ENCODE results near the gene SLC9B2. TPM values are rescaled to one million over a fixed set of nuclear protein-coding genes. Genes with fewer than 3 reads are reported as not detected.

Gene SLC9B2
- total and polyA plus RNA-seq, 10 of the 15 experiments (the other 5 are each of a cell fraction or from before 2014, with no cell fraction given): 8.9 to 32.5 (median 25.3) TPM

- no peak for TF ChIP-seq FOS (IDR thresholded peaks at IDR 0.05; ENCODE audit: borderline replicate concordance, extremely low read depth, insufficient read length)
- TF ChIP-seq IKZF1 (conservative IDR thresholded peaks at IDR 0.05): peak; percentile 56; the same call in 1 of the 2 replicates
- peak; percentile 34; the same call in 1 of the 2 replicates for TF ChIP-seq NKRF (conservative IDR thresholded peaks at IDR 0.05)
- TF ChIP-seq RAD51 (IDR thresholded peaks at IDR 0.05): no peak
- TF ChIP-seq ZZZ3 (IDR thresholded peaks at IDR 0.05; ENCODE audit: control insufficient read depth, insufficient read length, low read depth): no peak
- no peak for TF ChIP-seq RB1 (IDR thresholded peaks at IDR 0.05; ENCODE audit: borderline replicate concordance)
- peak; percentile 82 for TF ChIP-seq SPI1 (IDR thresholded peaks at IDR 0.05; ENCODE audit: borderline replicate concordance, insufficient read depth, low read depth, low read length)
- TF ChIP-seq, protein P1, sequence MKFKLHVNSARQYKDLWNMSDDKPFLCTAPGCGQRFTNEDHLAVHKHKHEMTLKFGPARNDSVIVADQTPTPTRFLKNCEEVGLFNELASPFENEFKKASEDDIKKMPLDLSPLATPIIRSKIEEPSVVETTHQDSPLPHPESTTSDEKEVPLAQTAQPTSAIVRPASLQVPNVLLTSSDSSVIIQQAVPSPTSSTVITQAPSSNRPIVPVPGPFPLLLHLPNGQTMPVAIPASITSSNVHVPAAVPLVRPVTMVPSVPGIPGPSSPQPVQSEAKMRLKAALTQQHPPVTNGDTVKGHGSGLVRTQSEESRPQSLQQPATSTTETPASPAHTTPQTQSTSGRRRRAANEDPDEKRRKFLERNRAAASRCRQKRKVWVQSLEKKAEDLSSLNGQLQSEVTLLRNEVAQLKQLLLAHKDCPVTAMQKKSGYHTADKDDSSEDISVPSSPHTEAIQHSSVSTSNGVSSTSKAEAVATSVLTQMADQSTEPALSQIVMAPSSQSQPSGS (IDR thresholded peaks at IDR 0.05; ENCODE audit: low read length): no peak
- TF ChIP-seq KAT2A (conservative IDR thresholded peaks at IDR 0.05; ENCODE audit: control insufficient read depth, low read depth, low read length): no peak
- TF ChIP-seq ATF7 (IDR thresholded peaks at IDR 0.05; ENCODE audit: low read depth): peak; percentile 48; the same call in 1 of the 2 replicates
- TF ChIP-seq RBBP5 (conservative IDR thresholded peaks at IDR 0.05): no peak
- TF ChIP-seq ZNF24 (IDR thresholded peaks at IDR 0.05): peak; percentile 92
- TF ChIP-seq, protein P2, sequence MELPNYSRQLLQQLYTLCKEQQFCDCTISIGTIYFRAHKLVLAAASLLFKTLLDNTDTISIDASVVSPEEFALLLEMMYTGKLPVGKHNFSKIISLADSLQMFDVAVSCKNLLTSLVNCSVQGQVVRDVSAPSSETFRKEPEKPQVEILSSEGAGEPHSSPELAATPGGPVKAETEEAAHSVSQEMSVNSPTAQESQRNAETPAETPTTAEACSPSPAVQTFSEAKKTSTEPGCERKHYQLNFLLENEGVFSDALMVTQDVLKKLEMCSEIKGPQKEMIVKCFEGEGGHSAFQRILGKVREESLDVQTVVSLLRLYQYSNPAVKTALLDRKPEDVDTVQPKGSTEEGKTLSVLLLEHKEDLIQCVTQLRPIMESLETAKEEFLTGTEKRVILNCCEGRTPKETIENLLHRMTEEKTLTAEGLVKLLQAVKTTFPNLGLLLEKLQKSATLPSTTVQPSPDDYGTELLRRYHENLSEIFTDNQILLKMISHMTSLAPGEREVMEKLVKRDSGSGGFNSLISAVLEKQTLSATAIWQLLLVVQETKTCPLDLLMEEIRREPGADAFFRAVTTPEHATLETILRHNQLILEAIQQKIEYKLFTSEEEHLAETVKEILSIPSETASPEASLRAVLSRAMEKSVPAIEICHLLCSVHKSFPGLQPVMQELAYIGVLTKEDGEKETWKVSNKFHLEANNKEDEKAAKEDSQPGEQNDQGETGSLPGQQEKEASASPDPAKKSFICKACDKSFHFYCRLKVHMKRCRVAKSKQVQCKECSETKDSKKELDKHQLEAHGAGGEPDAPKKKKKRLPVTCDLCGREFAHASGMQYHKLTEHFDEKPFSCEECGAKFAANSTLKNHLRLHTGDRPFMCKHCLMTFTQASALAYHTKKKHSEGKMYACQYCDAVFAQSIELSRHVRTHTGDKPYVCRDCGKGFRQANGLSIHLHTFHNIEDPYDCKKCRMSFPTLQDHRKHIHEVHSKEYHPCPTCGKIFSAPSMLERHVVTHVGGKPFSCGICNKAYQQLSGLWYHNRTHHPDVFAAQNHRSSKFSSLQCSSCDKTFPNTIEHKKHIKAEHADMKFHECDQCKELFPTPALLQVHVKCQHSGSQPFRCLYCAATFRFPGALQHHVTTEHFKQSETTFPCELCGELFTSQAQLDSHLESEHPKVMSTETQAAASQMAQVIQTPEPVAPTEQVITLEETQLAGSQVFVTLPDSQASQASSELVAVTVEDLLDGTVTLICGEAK (IDR thresholded peaks at IDR 0.05; ENCODE audit: borderline replicate concordance): no peak
- TF ChIP-seq PKNOX1 (IDR thresholded peaks at IDR 0.05): peak; percentile 51; the same call in 1 of the 2 replicates
- no peak for TF ChIP-seq GATAD2B (conservative IDR thresholded peaks at IDR 0.05; ENCODE audit: low read depth)
These were observed 1.7 kb downstream of the SLC9B2 start (continued) for GRCh38 chr4:103074744-103075434.
